Caco-2 (cell line): ENCODE measurements around the gene TTC9C. TPM values are rescaled to one million over a fixed set of nuclear protein-coding genes. Genes with fewer than 3 reads are reported as not detected.
A peak's percentile ranks its signal among the peaks of the same experiment; 100 is the strongest.

Experiments used
- BruUV-seq: library from RNA; stranded (reverse); fragments of 400-500 nt; replicated peaks from 2 replicates; lab custom pipeline; 2021; lab: Mats Ljungman, UMichigan
- CTCF ChIA-PET: fragments of 300-600 bp; sonication (Branson Sonifier 250); formaldehyde crosslinking; loops from one replicate; lab custom pipeline; 2022; ENCODE audit warnings: antibody characterized with exemption; lab: Charles Lee
- POLR2A ChIA-PET: fragments of 300-600 bp; sonication (Branson Sonifier 250); formaldehyde crosslinking; loops from one replicate; lab custom pipeline; 2022; ENCODE audit warnings: antibody characterized with exemption; lab: Charles Lee
- DNase-seq, 2 experiments: peaks; one replicate each; pipeline versions ENCODE4 v3.0.0 to v3.0.0-alpha.2; 2020 to 2022
- H3K27me3 ChIP-seq: replicated peaks from 2 replicates; pipeline ENCODE4 v1.6.0; 2011; ENCODE audit warnings: low read length; ENCODE audit not compliant: control insufficient read depth, insufficient read depth
- H3K36me3 ChIP-seq: 2 replicates; pipeline ENCODE4 v1.5.1; 2011; ENCODE audit warnings: low read length; ENCODE audit not compliant: control insufficient read depth, insufficient read depth
- H3K4me1 ChIP-seq: fragments of 250-450 bp; sonication (Bioruptor Pico); 2 replicates; pipeline ENCODE4 v1.5.1; 2020; ENCODE audit warnings: mild to moderate bottlenecking
- H3K4me3 ChIP-seq: 2 replicates; pipeline ENCODE4 v1.5.1; 2011; ENCODE audit warnings: low read depth, mild to moderate bottlenecking, control low read depth, low read length
- H3K9me3 ChIP-seq: fragments of 250-450 bp; sonication (Bioruptor Pico); 2 replicates; pipeline ENCODE4 v1.5.1; 2020; ENCODE audit warnings: mild to moderate bottlenecking, moderate library complexity
- H3K27ac Mint-ChIP-seq: one replicate; pipeline ENCODE4 v1.8.0; 2022; ENCODE audit warnings: mixed read lengths; ENCODE audit not compliant: unreplicated experiment
- H3K27me3 Mint-ChIP-seq: one replicate; pipeline ENCODE4 v1.8.0; 2022; ENCODE audit warnings: mixed read lengths; ENCODE audit not compliant: insufficient read depth, unreplicated experiment
- H3K36me3 Mint-ChIP-seq: one replicate; pipeline ENCODE4 v1.8.0; 2022; ENCODE audit warnings: mild to moderate bottlenecking, mixed read lengths; ENCODE audit not compliant: insufficient read depth, unreplicated experiment
- H3K4me1 Mint-ChIP-seq: one replicate; pipeline ENCODE4 v1.8.0; 2022; ENCODE audit warnings: low read depth, mixed read lengths; ENCODE audit not compliant: unreplicated experiment
- H3K4me3 Mint-ChIP-seq: one replicate; pipeline ENCODE4 v1.8.0; 2022; ENCODE audit warnings: mild to moderate bottlenecking, moderate library complexity, mixed read lengths; ENCODE audit not compliant: unreplicated experiment
- H3K9me3 Mint-ChIP-seq: one replicate; pipeline ENCODE4 v1.8.0; 2022; ENCODE audit warnings: mixed read lengths; ENCODE audit not compliant: unreplicated experiment
- CTCF ChIP-seq, 2 experiments: fragments of 200-600 bp in 1 of 2; IDR thresholded peaks; 1 replicate in 1 of 2; 2 replicates in 1 of 2; pipeline versions ENCODE4 v1.5.1 to v1.8.0; 2011 to 2022; ENCODE audit warnings: antibody characterized with exemption in 1 of 2, control low read depth in 1 of 2, inconsistent platforms in 1 of 2, low read depth in 1 of 2, low read length in 1 of 2, mild to moderate bottlenecking in 1 of 2, moderate library complexity in 1 of 2; ENCODE audit not compliant: insufficient read depth in 1 of 2, severe bottlenecking in 1 of 2, unreplicated experiment in 1 of 2
- intact Hi-C: fragments of 100-400 bp; cut with micrococcal nuclease; formaldehyde crosslinking; loops from one replicate; pipeline ENCODE4 v1.10.0; 2022; ENCODE audit not compliant: unreplicated experiment
- total RNA-seq: library from RNA; stranded (reverse); gene quantifications from 2 replicates; pipeline ENCODE4 v1.2.3, GENCODE V29; 2022

The TTC9C gene
- total RNA-seq, 1 experiment from 2014 or later, result 53.6 TPM

- intact Hi-C loops, result loop anchor here (2.0 to 10.0 kb wide), 2 partner anchors 14 to 128 kb away; no protein-coding TSS in a partner anchor
Observed at GRCh38 chr11:62726156-62726914, 2.0 kb upstream of the TTC9C start.

GRCh38 chr11:62726915-62727164 is 1.4 kb upstream of the TTC9C start:
- H3K27me3 Mint-ChIP-seq, result no peaks in the 10 kb centered on the region
- Histone ChIP-seq H3K4me1 (peaks cover 25% of the 10 kb centered on the region), H3K4me3 (peak overlapping the region; percentile 94), H3K27me3 (no peaks in the 10 kb centered on the region), H3K36me3 (0 out of 2 replicates have a peak, but pooled peaks cover 1% of the 10 kb centered on the region), H3K9me3 (no peaks in the 10 kb centered on the region)
- no peak for TF ChIP-seq CTCF (IDR thresholded peaks at IDR 0.05; ENCODE audit: insufficient read depth in 1 of 2, low read depth in 1 of 2, low read length in 1 of 2, severe bottlenecking in 1 of 2, unreplicated experiment in 1 of 2)
- H3K4me1 Mint-ChIP-seq, result peaks cover 30% of the 10 kb centered on the region
- peak overlapping the region; percentile 98 for H3K27ac Mint-ChIP-seq
- intact Hi-C loops, result loop anchor here (2.0 to 10.0 kb wide), 2 partner anchors 14 to 128 kb away; no protein-coding TSS in a partner anchor
- peak overlapping the region; percentile 99 for H3K4me3 Mint-ChIP-seq
- POLR2A ChIA-PET, result interaction anchor here (0.5 to 4.8 kb wide), 25 partner anchors 9 to 1304 kb away, joined by 3 to 71 read pairs (median 8); partner anchors contain the start of genes BSCL2, C11orf98, CSKMT and EEF1G
- no peaks in the 10 kb centered on the region for H3K9me3 Mint-ChIP-seq
- no peak for DNase-seq
- CTCF ChIA-PET, result interaction anchor here (0.8 to 4.0 kb wide), 6 partner anchors 27 to 166 kb away, joined by 3 to 21 read pairs (median 4); partner anchors contain the start of genes EEF1G, POLR2G, TMEM179B and ZBTB3
- peaks cover 88% of the 10 kb centered on the region for H3K36me3 Mint-ChIP-seq
- BruUV-seq, result no TSS peak

More at GRCh38 chr11:62726156-62726914, 2.0 kb upstream of the TTC9C start:
- peaks cover 29% of the 10 kb centered on the region for H3K4me1 ChIP-seq
- BruUV-seq, result no TSS peak
- H3K27ac Mint-ChIP-seq, result peak overlapping the region; percentile 98
- TF ChIP-seq CTCF (IDR thresholded peaks at IDR 0.05; ENCODE audit: insufficient read depth in 1 of 2, low read depth in 1 of 2, low read length in 1 of 2, severe bottlenecking in 1 of 2, unreplicated experiment in 1 of 2), result no peak
- peaks cover 88% of the 10 kb centered on the region for H3K36me3 Mint-ChIP-seq
- no peaks in the 10 kb centered on the region for H3K27me3 ChIP-seq
- peaks cover 34% of the 10 kb centered on the region for H3K4me1 Mint-ChIP-seq
- H3K9me3 ChIP-seq, result no peaks in the 10 kb centered on the region
- no peaks in the 10 kb centered on the region for H3K9me3 Mint-ChIP-seq
- peaks cover 1% of the 10 kb centered on the region; the same call in 1 of the 2 replicates for H3K36me3 ChIP-seq
- peak overlapping the region; percentile 99 for H3K4me3 Mint-ChIP-seq
- H3K27me3 Mint-ChIP-seq, result no peaks in the 10 kb centered on the region
- H3K4me3 ChIP-seq, result peak overlapping the region; percentile 94
- ChIA-PET CTCF (interaction anchor here (1.1 to 4.0 kb wide), 3 partner anchors 27 to 166 kb away, joined by 3 to 21 read pairs (median 4); partner anchors contain the start of gene ZBTB3), POLR2A (interaction anchor here (0.6 to 4.8 kb wide), 14 partner anchors 13 to 155 kb away, joined by 3 to 71 read pairs (median 11); partner anchors contain the start of genes BSCL2, C11orf98, CSKMT and EEF1G)
- DNase-seq, result no peak

GRCh38 chr11:62727165-62727871 is 968 bp upstream of the TTC9C start, which contains the start of gene HNRNPUL2:
TSS of gene HNRNPUL2 (minus strand) at chr11:62727457. CDS start at chr11:62727156, 301 bp downstream.
- Mint-ChIP-seq H3K9me3 (no peaks in the 10 kb centered on the region), H3K27ac (peak within 1 kb of the TSS; percentile 98), H3K4me3 (peak within 1 kb of the TSS; percentile 99), H3K27me3 (no peaks in the 10 kb centered on the region), H3K36me3 (peaks cover 87% of the 10 kb centered on the region), H3K4me1 (peaks cover 25% of the 10 kb centered on the region)
- ChIA-PET POLR2A (interaction anchor here (0.5 to 4.8 kb wide), 29 partner anchors 9 to 1303 kb away, joined by 3 to 71 read pairs (median 8); partner anchors contain the start of genes B3GAT3, BSCL2, C11orf98 and CSKMT), CTCF (interaction anchor here (0.7 to 4.0 kb wide), 8 partner anchors 21 to 167 kb away, joined by 3 to 21 read pairs (median 4); partner anchors contain the start of genes EEF1G, POLR2G, TMEM179B and ZBTB3)
- peak within 1 kb of the TSS; percentile 94 for H3K4me3 ChIP-seq
- no peaks in the 10 kb centered on the region for H3K27me3 ChIP-seq
- peaks cover 20% of the 10 kb centered on the region for H3K4me1 ChIP-seq
- peak; percentile 99 for DNase-seq
- TF ChIP-seq CTCF (IDR thresholded peaks at IDR 0.05; ENCODE audit: insufficient read depth in 1 of 2, low read depth in 1 of 2, low read length in 1 of 2, severe bottlenecking in 1 of 2, unreplicated experiment in 1 of 2), result no peak
- intact Hi-C loops, result loop anchor here (2.0 to 10.0 kb wide), 2 partner anchors 15 to 127 kb away; no protein-coding TSS in a partner anchor
- no peaks in the 10 kb centered on the region for H3K9me3 ChIP-seq
- no peaks in the 10 kb centered on the region for H3K36me3 ChIP-seq
- no TSS peak for BruUV-seq
